AG09319 (cell line): ENCODE data around the gene GPC1.

Experiments used
- DNase-seq: peaks from one replicate; pipeline ENCODE4 v3.0.0-alpha.2; 2010; ENCODE audit warnings: low read depth; ENCODE audit errors: extremely low read depth
- CTCF ChIP-seq: IDR thresholded peaks from 2 replicates; pipeline ENCODE4 v1.5.1; 2011; ENCODE audit warnings: low read depth, mild to moderate bottlenecking, inconsistent platforms, low read length, moderate library complexity

The GPC1 gene

GRCh38 chr2:240420206-240421104 is 15.0 kb upstream of the GPC1 start:
- DNase-seq = no peak
- no peak for TF ChIP-seq CTCF

DNA sequence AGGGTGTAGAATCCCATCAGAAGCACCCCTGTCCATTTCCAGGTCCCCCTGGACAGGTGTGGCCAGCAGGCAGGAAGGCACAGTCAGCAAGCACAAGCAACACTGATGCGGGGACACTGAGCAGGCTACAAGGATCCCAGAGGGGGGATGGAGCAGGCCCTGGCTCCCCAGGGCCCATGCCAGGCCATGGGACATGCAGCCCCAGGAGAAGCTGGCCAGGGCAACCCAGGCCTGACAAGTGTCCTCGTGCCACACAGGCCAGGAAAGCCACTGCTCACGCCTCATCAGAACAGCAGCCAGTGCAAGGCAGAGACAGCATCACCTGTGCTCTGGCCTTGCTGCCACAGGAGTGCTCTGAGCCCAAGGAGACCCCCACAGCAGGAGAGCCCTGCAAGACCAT is 14.1 kb upstream of the GPC1 start:
- no peak for DNase-seq
- no peak for TF ChIP-seq CTCF

DNA sequence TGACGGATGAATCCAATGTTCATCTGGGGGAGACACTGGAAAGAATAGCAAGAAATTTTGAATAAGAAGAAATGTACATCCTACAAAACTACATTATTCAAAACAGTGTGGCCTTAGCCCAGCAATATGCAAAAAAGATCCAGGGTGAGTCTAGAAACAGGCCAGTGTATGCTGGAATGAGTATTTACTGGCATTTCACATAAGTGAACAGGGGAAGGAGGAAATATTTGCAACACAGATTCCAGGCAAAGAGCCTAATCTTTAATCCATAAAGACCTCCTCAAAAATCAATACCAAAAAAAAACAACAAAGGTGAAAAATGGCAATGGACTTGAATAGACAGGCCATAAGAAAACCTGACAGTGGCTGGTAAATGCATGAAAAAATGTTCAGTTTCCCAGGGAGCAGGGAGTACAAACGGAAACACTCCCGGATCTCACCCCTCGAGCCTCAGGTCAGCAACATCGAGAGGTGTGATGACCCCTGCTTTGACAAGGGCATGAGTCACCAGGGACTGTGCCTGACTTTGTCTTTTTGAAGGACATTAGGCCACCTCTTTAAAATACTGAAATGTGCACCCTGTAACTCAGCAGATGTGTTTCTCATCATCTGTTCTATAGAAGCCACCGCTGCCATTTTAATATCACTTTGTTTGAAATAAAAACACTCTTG is 12.7 kb upstream of the GPC1 start:
- DNase-seq = no peak
- no peak for TF ChIP-seq CTCF

- no peak for TF ChIP-seq CTCF
- no peak for DNase-seq
Observed at GRCh38 chr2:240423788-240424191, 11.7 kb upstream of the GPC1 start.

DNA sequence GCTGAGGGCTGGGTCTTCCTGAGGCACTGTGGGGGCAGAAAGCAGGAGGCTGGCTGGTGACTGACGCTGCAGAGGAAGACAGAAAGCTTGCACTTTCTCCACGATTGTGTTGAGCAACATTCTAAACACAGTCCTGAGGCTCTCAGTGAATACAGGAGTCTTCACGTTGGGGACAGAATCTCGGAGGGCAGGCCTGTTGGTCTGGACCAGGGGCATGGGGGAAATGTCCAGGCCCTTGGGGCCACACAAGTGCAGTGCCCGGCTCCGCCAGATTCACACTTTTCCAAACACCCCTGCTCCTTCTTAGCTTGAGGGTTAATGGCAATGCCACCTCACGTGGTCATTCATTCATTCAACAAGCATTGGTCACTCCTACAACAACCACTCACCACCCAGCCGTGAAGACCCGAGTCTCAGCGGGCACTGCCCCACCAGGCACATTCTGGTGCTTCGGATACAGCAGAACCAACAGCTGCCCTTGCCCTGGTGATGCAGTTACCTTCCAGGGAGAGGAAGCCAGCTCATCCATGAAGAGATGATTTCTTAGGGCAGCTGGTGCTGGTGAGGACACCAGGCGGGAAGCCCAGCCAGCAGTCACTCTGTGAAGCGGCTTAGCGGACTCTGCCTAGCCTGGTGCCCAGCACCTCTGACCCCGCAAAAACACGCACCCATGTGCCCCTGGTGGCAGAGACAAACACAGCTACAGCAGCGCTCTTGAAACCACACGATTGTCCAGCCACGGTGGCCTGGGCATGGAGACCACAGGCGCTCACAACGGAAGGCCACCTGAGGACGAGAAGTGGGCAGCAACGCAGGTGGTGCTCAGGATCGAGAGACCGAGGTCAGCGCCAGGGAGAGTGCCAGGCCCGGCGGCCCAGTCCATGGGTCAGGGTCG is 10.9 kb upstream of the GPC1 start:
- TF ChIP-seq CTCF = no peak
- DNase-seq = no peak

DNA sequence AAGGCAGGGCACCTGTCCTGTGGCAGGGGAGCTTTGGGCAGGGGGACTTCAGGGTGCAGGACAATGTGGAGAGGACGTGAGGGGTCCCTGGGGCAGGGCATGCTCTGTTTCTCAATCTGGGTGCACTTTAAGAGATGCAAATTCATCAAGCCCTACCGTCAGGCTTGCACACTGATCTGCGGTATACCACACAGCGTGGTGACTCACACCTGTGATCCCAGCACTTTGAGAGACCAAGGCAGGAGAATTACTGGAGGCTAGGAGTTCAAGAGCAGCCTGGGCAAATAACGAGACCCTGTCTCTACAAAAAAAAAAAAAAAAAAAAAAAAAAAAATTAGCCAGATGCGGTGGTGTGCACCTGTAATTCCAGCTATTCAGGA is 10.2 kb upstream of the GPC1 start:
- no peak for DNase-seq
- TF ChIP-seq CTCF = no peak
